Measurements from ENCODE around the gene DNAJC3.

GRCh38 chr13:95714142-95714832 lies 37.3 kb downstream of the DNAJC3 start:
- TF ChIP-seq POLR2A (IDR thresholded peaks at IDR 0.05), result no peak
- TF ChIP-seq, protein P1, sequence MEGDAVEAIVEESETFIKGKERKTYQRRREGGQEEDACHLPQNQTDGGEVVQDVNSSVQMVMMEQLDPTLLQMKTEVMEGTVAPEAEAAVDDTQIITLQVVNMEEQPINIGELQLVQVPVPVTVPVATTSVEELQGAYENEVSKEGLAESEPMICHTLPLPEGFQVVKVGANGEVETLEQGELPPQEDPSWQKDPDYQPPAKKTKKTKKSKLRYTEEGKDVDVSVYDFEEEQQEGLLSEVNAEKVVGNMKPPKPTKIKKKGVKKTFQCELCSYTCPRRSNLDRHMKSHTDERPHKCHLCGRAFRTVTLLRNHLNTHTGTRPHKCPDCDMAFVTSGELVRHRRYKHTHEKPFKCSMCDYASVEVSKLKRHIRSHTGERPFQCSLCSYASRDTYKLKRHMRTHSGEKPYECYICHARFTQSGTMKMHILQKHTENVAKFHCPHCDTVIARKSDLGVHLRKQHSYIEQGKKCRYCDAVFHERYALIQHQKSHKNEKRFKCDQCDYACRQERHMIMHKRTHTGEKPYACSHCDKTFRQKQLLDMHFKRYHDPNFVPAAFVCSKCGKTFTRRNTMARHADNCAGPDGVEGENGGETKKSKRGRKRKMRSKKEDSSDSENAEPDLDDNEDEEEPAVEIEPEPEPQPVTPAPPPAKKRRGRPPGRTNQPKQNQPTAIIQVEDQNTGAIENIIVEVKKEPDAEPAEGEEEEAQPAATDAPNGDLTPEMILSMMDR (IDR thresholded peaks at IDR 0.05), result no peak

All from right lobe of liver (tissue), 4 donors.